GM13977 (cell line): Measurements from ENCODE around the gene ANGPTL5.
"Not testable (repeated sequence)": the region's sequence is repeated elsewhere in the genome, so short reads cannot be mapped to it uniquely, and the experiment has no call there.

ENCODE experiments used
- DNase-seq: peaks from one replicate; pipeline ENCODE4 v3.0.0; 2012; ENCODE audit warnings: low spot score
- in situ Hi-C: fragments of 300-500 bp; cut with MboI; formaldehyde crosslinking; loops from one replicate; pipeline ENCODE4 v1.12.0; 2022; ENCODE audit warnings: low sequenced_read_pairs, low pct_unique_long_range_greater_than_20kb, mixed read lengths, inconsistent platforms; ENCODE audit not compliant: unreplicated experiment
- TF ChIP-seq, protein P1 (sequence below): IDR thresholded peaks from 2 replicates; pipeline ENCODE4 v1.5.1; 2012; ENCODE audit warnings: mild to moderate bottlenecking, control low read depth; ENCODE audit not compliant: insufficient read depth; ENCODE audit errors: extremely low read depth, missing control alignments

ANGPTL5 gene

DNA sequence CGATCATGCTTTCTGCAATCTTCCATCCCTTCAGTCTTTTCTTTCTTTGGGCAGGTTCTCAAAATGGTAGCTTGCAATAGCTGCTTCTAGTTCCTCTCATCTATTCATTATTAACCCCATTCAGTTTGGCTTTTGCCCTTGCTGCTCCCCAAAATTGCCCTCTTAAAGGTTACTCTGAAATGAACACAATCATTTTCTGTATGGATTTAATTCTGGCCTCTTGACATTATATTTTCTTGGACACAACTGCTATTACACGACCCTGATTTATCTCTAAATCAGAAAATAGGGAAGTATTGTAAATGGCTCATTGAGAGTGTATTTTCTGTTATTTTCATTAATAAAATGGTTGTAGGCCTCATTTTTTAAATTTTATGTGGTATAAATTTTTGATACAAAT lies at the start of gene ANGPTL5:
Gene ANGPTL5 (minus strand): TSS at position 101 of the 400 bp plus-strand sequence. CDS start 8,613 bp downstream, outside the sequence.
- no peak for DNase-seq
- in situ Hi-C loops = no loop called here
- TF ChIP-seq, protein P1, sequence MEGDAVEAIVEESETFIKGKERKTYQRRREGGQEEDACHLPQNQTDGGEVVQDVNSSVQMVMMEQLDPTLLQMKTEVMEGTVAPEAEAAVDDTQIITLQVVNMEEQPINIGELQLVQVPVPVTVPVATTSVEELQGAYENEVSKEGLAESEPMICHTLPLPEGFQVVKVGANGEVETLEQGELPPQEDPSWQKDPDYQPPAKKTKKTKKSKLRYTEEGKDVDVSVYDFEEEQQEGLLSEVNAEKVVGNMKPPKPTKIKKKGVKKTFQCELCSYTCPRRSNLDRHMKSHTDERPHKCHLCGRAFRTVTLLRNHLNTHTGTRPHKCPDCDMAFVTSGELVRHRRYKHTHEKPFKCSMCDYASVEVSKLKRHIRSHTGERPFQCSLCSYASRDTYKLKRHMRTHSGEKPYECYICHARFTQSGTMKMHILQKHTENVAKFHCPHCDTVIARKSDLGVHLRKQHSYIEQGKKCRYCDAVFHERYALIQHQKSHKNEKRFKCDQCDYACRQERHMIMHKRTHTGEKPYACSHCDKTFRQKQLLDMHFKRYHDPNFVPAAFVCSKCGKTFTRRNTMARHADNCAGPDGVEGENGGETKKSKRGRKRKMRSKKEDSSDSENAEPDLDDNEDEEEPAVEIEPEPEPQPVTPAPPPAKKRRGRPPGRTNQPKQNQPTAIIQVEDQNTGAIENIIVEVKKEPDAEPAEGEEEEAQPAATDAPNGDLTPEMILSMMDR = no peak

- DNase-seq, in situ Hi-C loops: not testable (repeated sequence)
These were observed 47.9 kb upstream of the ANGPTL5 start for GRCh38 chr11:101964200-101964599.

- no peak for DNase-seq
- TF ChIP-seq, protein P1 = no peak
- in situ Hi-C loops = no loop called here
These were observed 43.9 kb upstream of the ANGPTL5 start for GRCh38 chr11:101960231-101960630.

- DNase-seq = no peak
- in situ Hi-C loops = no loop called here
- TF ChIP-seq, protein P1 = no peak
These were observed 39.4 kb upstream of the ANGPTL5 start for GRCh38 chr11:101955701-101956100.

- TF ChIP-seq, protein P1 = no peak
- in situ Hi-C loops = no loop called here
- no peak for DNase-seq
These were observed 39.0 kb upstream of the ANGPTL5 start for GRCh38 chr11:101955278-101955677.

GRCh38 chr11:101949680-101950220 lies 33.4 kb upstream of the ANGPTL5 start:
- TF ChIP-seq, protein P1 = no peak
- in situ Hi-C loops = no loop called here
- no peak for DNase-seq

DNA sequence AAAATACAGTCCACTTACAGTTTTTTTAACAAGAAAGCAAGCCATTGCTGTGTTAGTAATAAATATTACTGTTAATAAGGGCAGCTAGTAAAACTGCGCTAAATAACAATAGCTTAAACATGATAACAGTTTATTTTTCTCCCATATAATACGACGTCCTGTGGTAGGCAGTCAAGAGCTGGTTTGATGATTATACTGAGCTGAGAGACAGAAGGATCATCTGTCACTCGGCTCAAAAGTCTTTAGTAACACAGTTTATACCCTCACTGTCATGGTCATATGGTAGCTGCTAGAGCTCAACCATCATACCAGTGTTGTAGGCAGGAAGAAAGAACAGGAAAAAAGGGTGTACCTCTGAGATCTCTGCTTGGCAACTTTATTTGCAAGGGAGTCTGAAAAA lies 29.1 kb upstream of the ANGPTL5 start:
- DNase-seq = no peak
- in situ Hi-C loops = no loop called here

More for the DNA sequence above, 29.1 kb upstream of the ANGPTL5 start:
- TF ChIP-seq, protein P1 = no peak
